Astrocyte (in vitro differentiated cells and primary cell): Measurements from ENCODE around the gene BTBD6. TPM values are rescaled to one million over a fixed set of nuclear protein-coding genes. Genes with fewer than 3 reads are reported as not detected.
"Not testable (repeated sequence)": the region's sequence is repeated elsewhere in the genome, so short reads cannot be mapped to it uniquely, and the experiment has no call there.

Experiments used
- DNase-seq: peaks from one replicate; pipeline ENCODE4 v3.0.0-alpha.2; 2010; ENCODE audit warnings: low read depth
- FAIRE-seq: peaks from 2 replicates; lab custom pipeline; 2011; peaks lifted over from hg19 to GRCh38; lab: Jason Lieb, UNC
- H2AFZ ChIP-seq: 2 replicates; pipeline ENCODE4 v1.6.0; 2012; ENCODE audit warnings: low read depth, low read length, inconsistent platforms
- H3K27ac ChIP-seq: 2 replicates; pipeline ENCODE4 v1.5.1; 2011; ENCODE audit warnings: low read depth, low read length, inconsistent platforms
- H3K27me3 ChIP-seq: 2 replicates; pipeline ENCODE4 v1.6.0; 2011; ENCODE audit warnings: low read length, inconsistent platforms; ENCODE audit not compliant: insufficient read depth
- H3K36me3 ChIP-seq: 2 replicates; pipeline ENCODE4 v1.5.1; 2011; ENCODE audit warnings: low read length, inconsistent platforms; ENCODE audit not compliant: insufficient read depth
- H3K4me1 ChIP-seq: 2 replicates; pipeline ENCODE4 v1.5.1; 2011; ENCODE audit warnings: low read length, inconsistent platforms; ENCODE audit not compliant: insufficient read depth
- H3K4me2 ChIP-seq: 2 replicates; pipeline ENCODE4 v1.6.0; 2012; ENCODE audit warnings: low read length, inconsistent platforms
- H3K4me3 ChIP-seq: 2 replicates; pipeline ENCODE4 v1.5.1; 2011; ENCODE audit warnings: low read depth, mild to moderate bottlenecking, low read length, inconsistent platforms; ENCODE audit not compliant: insufficient read depth
- H3K79me2 ChIP-seq: 2 replicates; pipeline ENCODE4 v1.6.0; 2012; ENCODE audit warnings: mild to moderate bottlenecking, low read length, inconsistent platforms; ENCODE audit not compliant: insufficient read depth
- H3K9ac ChIP-seq: 2 replicates; pipeline ENCODE4 v1.6.0; 2012; ENCODE audit warnings: mild to moderate bottlenecking, low read length, inconsistent platforms
- H3K9me3 ChIP-seq: 2 replicates; pipeline ENCODE4 v1.5.1; 2012; ENCODE audit warnings: low read depth, mild to moderate bottlenecking, low read length, inconsistent platforms; ENCODE audit not compliant: insufficient read depth
- H4K20me1 ChIP-seq: 2 replicates; pipeline ENCODE4 v1.6.0; 2012; ENCODE audit warnings: low read length, inconsistent platforms; ENCODE audit not compliant: insufficient read depth
- H3K27ac Mint-ChIP-seq: one replicate; pipeline ENCODE4 v1.8.0; 2021; ENCODE audit warnings: mild to moderate bottlenecking, mixed read lengths; ENCODE audit not compliant: unreplicated experiment
- H3K27me3 Mint-ChIP-seq: one replicate; pipeline ENCODE4 v1.8.0; 2021; ENCODE audit warnings: low read depth, mixed read lengths; ENCODE audit not compliant: unreplicated experiment
- H3K36me3 Mint-ChIP-seq: one replicate; pipeline ENCODE4 v1.8.0; 2021; ENCODE audit warnings: low read depth, mixed read lengths; ENCODE audit not compliant: unreplicated experiment
- H3K4me1 Mint-ChIP-seq: one replicate; pipeline ENCODE4 v1.8.0; 2021; ENCODE audit warnings: low read depth, mixed read lengths; ENCODE audit not compliant: unreplicated experiment
- H3K4me3 Mint-ChIP-seq: one replicate; pipeline ENCODE4 v1.8.0; 2021; ENCODE audit warnings: mild to moderate bottlenecking, moderate library complexity, mixed read lengths; ENCODE audit not compliant: unreplicated experiment
- H3K9me3 Mint-ChIP-seq: one replicate; pipeline ENCODE4 v1.8.0; 2021; ENCODE audit warnings: mild to moderate bottlenecking, mixed read lengths; ENCODE audit not compliant: unreplicated experiment
- CTCF ChIP-seq: IDR thresholded peaks from 2 replicates; pipeline ENCODE4 v1.5.1; 2011; ENCODE audit warnings: low read depth, mild to moderate bottlenecking, inconsistent platforms, low read length, moderate library complexity; ENCODE audit not compliant: insufficient read depth
- EZH2 ChIP-seq: IDR thresholded peaks from 2 replicates; pipeline ENCODE4 v1.6.1; 2012; ENCODE audit warnings: mild to moderate bottlenecking, low read length, inconsistent platforms; ENCODE audit not compliant: insufficient read depth
- total RNA-seq: library from RNA; stranded (reverse); gene quantifications from 2 replicates; pipeline ENCODE4 v1.2.1, GENCODE V29; 2021

Gene BTBD6
- total RNA-seq, 1 donor from 2014 or later = 25.1 TPM

- Histone ChIP-seq H3K27ac (no peak overlapping the region), H3K4me1 (peaks cover 5% of the 10 kb centered on the region), H3K4me3 (no peak overlapping the region), H3K27me3 (no peaks in the 10 kb centered on the region), H3K4me2 (peak overlapping the region; percentile 58), H3K9me3 (no peaks in the 10 kb centered on the region), H3K79me2 (peaks cover 80% of the 10 kb centered on the region), H3K9ac (no peak overlapping the region), H2AFZ (no peak overlapping the region), H3K36me3 (no peaks in the 10 kb centered on the region), H4K20me1 (peaks cover 78% of the 10 kb centered on the region)
- no peaks in the 10 kb centered on the region for H3K27me3 Mint-ChIP-seq
- H3K27ac Mint-ChIP-seq = peak overlapping the region; percentile 53
- H3K4me1 Mint-ChIP-seq = peaks cover 5% of the 10 kb centered on the region
- DNase-seq = peak; percentile 45
- H3K4me3 Mint-ChIP-seq = peak overlapping the region; percentile 3
- no peak for TF ChIP-seq EZH2
- no peak for TF ChIP-seq CTCF
- FAIRE-seq = no peak
- no peaks in the 10 kb centered on the region for H3K9me3 Mint-ChIP-seq
- H3K36me3 Mint-ChIP-seq = no peaks in the 10 kb centered on the region
These were observed 45.8 kb downstream of the BTBD6 start for GRCh38 chr14:105294142-105294597.

DNA sequence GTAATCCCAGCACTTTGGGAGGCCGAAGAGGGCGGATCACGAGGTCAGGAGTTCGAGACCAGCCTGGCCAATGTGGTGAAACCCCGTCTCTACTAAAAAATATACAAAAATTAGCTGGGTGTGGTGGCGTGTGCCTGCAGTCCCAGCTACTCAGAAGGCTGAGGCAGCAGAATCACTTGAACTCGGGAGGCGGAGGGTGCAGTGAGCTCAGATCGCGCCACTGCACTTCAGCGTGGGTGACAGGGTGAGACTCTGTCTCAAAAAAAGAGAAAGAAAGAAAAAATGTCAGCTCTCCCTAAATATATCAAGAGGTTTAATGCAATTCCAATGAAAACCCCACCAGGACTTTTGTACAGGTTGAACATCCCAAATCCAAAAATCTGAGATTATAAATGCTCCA is 49.0 kb downstream of the BTBD6 start:
- H3K4me3 ChIP-seq, H3K27ac Mint-ChIP-seq, H3K36me3 Mint-ChIP-seq, DNase-seq, H3K4me2 ChIP-seq, H3K36me3 ChIP-seq, H3K4me1 Mint-ChIP-seq, H3K9me3 ChIP-seq, FAIRE-seq, H3K27me3 ChIP-seq, H3K27me3 Mint-ChIP-seq, H2AFZ ChIP-seq, H3K4me1 ChIP-seq, H3K4me3 Mint-ChIP-seq, H3K9me3 Mint-ChIP-seq, H3K9ac ChIP-seq, H3K27ac ChIP-seq: not testable (repeated sequence)
- Histone ChIP-seq H3K79me2 (peaks cover 72% of the 10 kb centered on the region), H4K20me1 (peaks cover 65% of the 10 kb centered on the region)

- Histone ChIP-seq H3K4me1 (peaks cover 4% of the 10 kb centered on the region), H3K27ac (peak overlapping the region; percentile 85), H3K9me3 (no peaks in the 10 kb centered on the region), H3K9ac (peak overlapping the region; percentile 93), H2AFZ (peak overlapping the region; percentile 99), H3K79me2 (peaks cover 46% of the 10 kb centered on the region), H3K36me3 (no peaks in the 10 kb centered on the region), H3K27me3 (no peaks in the 10 kb centered on the region), H4K20me1 (peaks cover 39% of the 10 kb centered on the region), H3K4me3 (peak overlapping the region; percentile 84), H3K4me2 (peak overlapping the region; percentile 93)
- no peak for TF ChIP-seq CTCF
- no peak for TF ChIP-seq EZH2
- no peaks in the 10 kb centered on the region for H3K27me3 Mint-ChIP-seq
- H3K9me3 Mint-ChIP-seq = no peaks in the 10 kb centered on the region
- H3K27ac Mint-ChIP-seq = peak overlapping the region; percentile 49
- DNase-seq (no peak), FAIRE-seq (no peak)
- no peaks in the 10 kb centered on the region for H3K36me3 Mint-ChIP-seq
- peaks cover 4% of the 10 kb centered on the region for H3K4me1 Mint-ChIP-seq
- H3K4me3 Mint-ChIP-seq = peak overlapping the region; percentile 86
These were observed 51.6 kb downstream of the BTBD6 start for GRCh38 chr14:105299654-105300541.

Other genes with a start within 250 kb of the BTBD6 start
- 8.7 and 11.3 TPM in 2 replicates for gene CDCA4, start 227.4 kb upstream of the BTBD6 start, total RNA-seq
- gene GPR132, start 183.1 kb upstream of the BTBD6 start, total RNA-seq = 1.7 and 2.2 TPM in 2 replicates
- 5.8 and 6.6 TPM in 2 replicates for gene JAG2, start 79.8 kb upstream of the BTBD6 start, total RNA-seq
- gene NUDT14, start 67.2 kb upstream of the BTBD6 start, total RNA-seq = 11.9 and 17.5 TPM in 2 replicates
- 20.5 and 21.5 TPM in 2 replicates for gene BRF1, start 52.5 kb downstream of the BTBD6 start, total RNA-seq
- gene PACS2, start 66.2 kb downstream of the BTBD6 start, total RNA-seq = 49.7 and 51.0 TPM in 2 replicates
- 1.2 and 2.5 TPM in 2 replicates for gene TEX22, start 150.0 kb downstream of the BTBD6 start, total RNA-seq
- gene MTA1, start 171.3 kb downstream of the BTBD6 start, total RNA-seq = 93.7 and 111 TPM in 2 replicates
- 56.0 and 71.8 TPM in 2 replicates for gene CRIP2, start 226.3 kb downstream of the BTBD6 start, total RNA-seq
- 21.3 and 29.5 TPM in 2 replicates for gene CRIP1, start 238.4 kb downstream of the BTBD6 start, total RNA-seq
- gene TEDC1, start 242.7 kb downstream of the BTBD6 start, total RNA-seq = 4.0 and 5.5 TPM in 2 replicates